GM23248 (cell line): Measurements from ENCODE around the gene AP4S1. TPM values are rescaled to one million over a fixed set of nuclear protein-coding genes. Genes with fewer than 3 reads are reported as not detected.
A peak's percentile ranks its signal among the peaks of the same experiment; 100 is the strongest.
"Not testable (repeated sequence)": the region's sequence is repeated elsewhere in the genome, so short reads cannot be mapped to it uniquely, and the experiment has no call there.

ENCODE experiments used
- DNase-seq: peaks from one replicate; pipeline ENCODE4 v3.0.0-alpha.2; 2015
- H2AFZ ChIP-seq: fragments of 200-600 bp; sonication (generic); 2 replicates; pipeline ENCODE4 v1.6.1; 2016; ENCODE audit warnings: antibody characterized with exemption
- H3F3A ChIP-seq: fragments of 200-600 bp; sonication (generic); 2 replicates; pipeline ENCODE4 v1.6.1; 2016; ENCODE audit warnings: mild to moderate bottlenecking, antibody characterized with exemption, mixed run types; ENCODE audit not compliant: insufficient read depth
- H3K27ac ChIP-seq: fragments of 200-600 bp; sonication (generic); 2 replicates; pipeline ENCODE4 v1.5.1; 2016; ENCODE audit warnings: mild to moderate bottlenecking
- H3K27me3 ChIP-seq: fragments of 200-600 bp; sonication (generic); replicated peaks from 2 replicates; pipeline ENCODE4 v1.6.1; 2016; ENCODE audit warnings: mild to moderate bottlenecking; ENCODE audit not compliant: insufficient read depth
- H3K36me3 ChIP-seq: fragments of 200-600 bp; sonication (generic); 2 replicates; pipeline ENCODE4 v1.6.1; 2016; ENCODE audit warnings: low read depth, mild to moderate bottlenecking
- H3K4me1 ChIP-seq: fragments of 200-600 bp; sonication (generic); 2 replicates; pipeline ENCODE4 v1.6.1; 2016; ENCODE audit warnings: mild to moderate bottlenecking; ENCODE audit not compliant: insufficient read depth
- H3K4me2 ChIP-seq: fragments of 200-600 bp; sonication (generic); one replicate; pipeline ENCODE4 v1.6.1; 2016; ENCODE audit warnings: mild to moderate bottlenecking; ENCODE audit not compliant: unreplicated experiment
- H3K4me3 ChIP-seq: fragments of 200-600 bp; sonication (generic); 2 replicates; pipeline ENCODE4 v1.5.1; 2016; ENCODE audit warnings: mild to moderate bottlenecking
- H3K79me2 ChIP-seq: fragments of 200-600 bp; sonication (generic); 2 replicates; pipeline ENCODE4 v1.6.1; 2016; ENCODE audit warnings: mild to moderate bottlenecking; ENCODE audit not compliant: insufficient read depth
- H3K9ac ChIP-seq: fragments of 200-600 bp; sonication (generic); 2 replicates; pipeline ENCODE4 v1.6.1; 2016; ENCODE audit warnings: mild to moderate bottlenecking
- H3K9me2 ChIP-seq: fragments of 200-600 bp; sonication (generic); 2 replicates; pipeline ENCODE4 v1.6.1; 2016; ENCODE audit warnings: mixed run types, mild to moderate bottlenecking, moderate library complexity; ENCODE audit not compliant: insufficient read depth
- H3K9me3 ChIP-seq: fragments of 200-600 bp; sonication (generic); one replicate; pipeline ENCODE4 v1.6.1; 2017; ENCODE audit warnings: low read depth
- H4K20me1 ChIP-seq: fragments of 200-600 bp; sonication (generic); 2 replicates; pipeline ENCODE4 v1.6.0; 2016; ENCODE audit not compliant: insufficient read depth
- EZH2 ChIP-seq: fragments of 200-600 bp; sonication (generic); IDR thresholded peaks from 2 replicates; pipeline ENCODE4 v1.6.1; 2018; ENCODE audit warnings: antibody characterized with exemption, mild to moderate bottlenecking; ENCODE audit not compliant: insufficient read depth, poor library complexity, severe bottlenecking
- EZH2phosphoT487 ChIP-seq: fragments of 200-600 bp; sonication (generic); IDR thresholded peaks from 2 replicates; pipeline ENCODE4 v1.6.1; 2018; ENCODE audit warnings: antibody characterized with exemption, moderate library complexity, mild to moderate bottlenecking, low read depth; ENCODE audit not compliant: insufficient read depth
- WGBS, 2 experiments: methylation state at CpG; one replicate each; pipeline ENCODE4 v1.1.6; 2015 to 2017; ENCODE audit warnings: low lambda C conversion rate in 2 of 2, low coverage in 1 of 2; ENCODE audit errors: missing lambda C conversion rate in 2 of 2; 5-methylcytosine and 5-hydroxymethylcytosine counted together
- in situ Hi-C: fragments of 300-500 bp; cut with MboI; formaldehyde crosslinking; loops from 2 replicates; pipeline ENCODE4 v1.15.0; 2020
- polyA plus RNA-seq: library from polyadenylated mRNA; unstranded; fragments of >200 nt; fragmentation: Nextera tagmentation; extraction: Ambion mirVana; gene quantifications from 2 replicates; pipeline ENCODE4 v1.2.1, GENCODE V29; 2016
- total RNA-seq: library from RNA; depleted of rRNA; stranded (reverse); fragments of >200 nt; shearing (Covaris generic); gene quantifications from 2 replicates; pipeline ENCODE4 v1.2.3, GENCODE V29; 2014

The AP4S1 gene
- total and polyA plus RNA-seq, 2 experiments from 2014 or later, result 6.3 to 9.9 TPM

- H3K4me1 ChIP-seq, result no peaks in the 10 kb centered on the region
- H3K9me3 ChIP-seq, result no peaks in the 10 kb centered on the region
- no peaks in the 10 kb centered on the region for H3K9me2 ChIP-seq
- no peak overlapping the region for H3K4me3 ChIP-seq
- H3K4me2 ChIP-seq, result no peak overlapping the region
- H3K79me2 ChIP-seq, result no peaks in the 10 kb centered on the region
- WGBS, 2 experiments, result 95 to 98% methylated on average over 3 of the region's 3 CpGs
- H3K27ac ChIP-seq, result no peak overlapping the region
- no peaks in the 10 kb centered on the region for H3K36me3 ChIP-seq
- no peak for DNase-seq
- H4K20me1 ChIP-seq, result no peaks in the 10 kb centered on the region
- H2AFZ ChIP-seq, result no peak overlapping the region
- TF ChIP-seq EZH2 (no peak), EZH2phosphoT487 (no peak)
- in situ Hi-C loops, result no loop called here
- peaks cover 2% of the 10 kb centered on the region for H3F3A ChIP-seq
- no peak overlapping the region for H3K9ac ChIP-seq
- no peaks in the 10 kb centered on the region for H3K27me3 ChIP-seq
Measured at GRCh38 chr14:31085027-31085426, 59.6 kb downstream of the AP4S1 start.

GRCh38 chr14:31086466-31086865 lies 61.0 kb downstream of the AP4S1 start:
- H3K4me2 ChIP-seq, H3K79me2 ChIP-seq, H3K4me3 ChIP-seq, H3K9ac ChIP-seq, H3K27ac ChIP-seq, in situ Hi-C loops, H3K9me3 ChIP-seq, H3K27me3 ChIP-seq, H3K36me3 ChIP-seq, DNase-seq, H4K20me1 ChIP-seq, H3K9me2 ChIP-seq, H2AFZ ChIP-seq: not testable (repeated sequence)
- WGBS, 2 experiments, result 83 to 84% methylated on average over 9 of the region's 9 CpGs
- Histone ChIP-seq H3K4me1 (peaks cover 12% of the 10 kb centered on the region), H3F3A (peaks cover 15% of the 10 kb centered on the region)

- H3K27me3 ChIP-seq, result no peaks in the 10 kb centered on the region
- peaks cover 26% of the 10 kb centered on the region for H3F3A ChIP-seq
- no peaks in the 10 kb centered on the region for H4K20me1 ChIP-seq
- H2AFZ ChIP-seq, result peak overlapping the region; percentile 55
- TF ChIP-seq EZH2phosphoT487 (no peak), EZH2 (no peak)
- peaks cover 17% of the 10 kb centered on the region for H3K4me1 ChIP-seq
- H3K9ac ChIP-seq, result peak overlapping the region; percentile 77
- no peaks in the 10 kb centered on the region for H3K9me3 ChIP-seq
- no peaks in the 10 kb centered on the region for H3K36me3 ChIP-seq
- H3K27ac ChIP-seq, result peak overlapping the region; percentile 91
- no peaks in the 10 kb centered on the region for H3K9me2 ChIP-seq
- H3K79me2 ChIP-seq, result no peaks in the 10 kb centered on the region
- 57 to 61% methylated on average over 5 of the region's 5 CpGs for WGBS, 2 experiments
- peak; percentile 96 for DNase-seq
- in situ Hi-C loops, result no loop called here
- H3K4me3 ChIP-seq, result no peak overlapping the region
- H3K4me2 ChIP-seq, result no peak overlapping the region
Measured at GRCh38 chr14:31090883-31091764, 65.7 kb downstream of the AP4S1 start.

GRCh38 chr14:31092160-31092708 lies 66.8 kb downstream of the AP4S1 start:
- no peak for DNase-seq
- no peaks in the 10 kb centered on the region for H3K9me2 ChIP-seq
- WGBS, 2 experiments, result 95 to 98% methylated on average over 2 of the region's 2 CpGs
- peaks cover 17% of the 10 kb centered on the region for H3K4me1 ChIP-seq
- in situ Hi-C loops, result no loop called here
- H3K27ac ChIP-seq, result 0 out of 2 replicates have a peak overlapping the region, but pooled peaks have one; percentile 91
- no peak overlapping the region for H2AFZ ChIP-seq
- H3K9ac ChIP-seq, result no peak overlapping the region
- no peaks in the 10 kb centered on the region for H3K9me3 ChIP-seq
- no peaks in the 10 kb centered on the region for H3K79me2 ChIP-seq
- H3K36me3 ChIP-seq, result 0 out of 2 replicates have a peak, but pooled peaks cover under 1% of the 10 kb centered on the region
- no peak for TF ChIP-seq EZH2phosphoT487
- no peak for TF ChIP-seq EZH2
- no peak overlapping the region for H3K4me2 ChIP-seq
- no peaks in the 10 kb centered on the region for H4K20me1 ChIP-seq
- no peaks in the 10 kb centered on the region for H3K27me3 ChIP-seq
- no peak overlapping the region for H3K4me3 ChIP-seq
- peaks cover 26% of the 10 kb centered on the region for H3F3A ChIP-seq

GRCh38 chr14:31093884-31094839 lies 68.7 kb downstream of the AP4S1 start:
- H3K4me2 ChIP-seq, H3K9me2 ChIP-seq, DNase-seq, H3K27me3 ChIP-seq, H3K79me2 ChIP-seq, H3K9me3 ChIP-seq, H2AFZ ChIP-seq, H3K9ac ChIP-seq, H3K4me3 ChIP-seq, H4K20me1 ChIP-seq, in situ Hi-C loops, H3K27ac ChIP-seq: not testable (repeated sequence)
- peaks cover 17% of the 10 kb centered on the region for H3K4me1 ChIP-seq
- WGBS, 2 experiments, result 92 to 93% methylated on average over 10 of the region's 10 CpGs
- peaks cover 18% of the 10 kb centered on the region; the same call in 1 of the 2 replicates for H3K36me3 ChIP-seq
- H3F3A ChIP-seq, result peaks cover 26% of the 10 kb centered on the region

- H3K9me3 ChIP-seq, in situ Hi-C loops, H2AFZ ChIP-seq, H3K4me3 ChIP-seq, H3K27me3 ChIP-seq, H3K27ac ChIP-seq, H3K4me2 ChIP-seq, H3K9me2 ChIP-seq, H3K79me2 ChIP-seq, H3K9ac ChIP-seq, DNase-seq, H4K20me1 ChIP-seq: not testable (repeated sequence)
- peaks cover 17% of the 10 kb centered on the region for H3F3A ChIP-seq
- WGBS, 2 experiments, result 98% methylated on average over 7 to 8 of the region's 8 CpGs
- H3K36me3 ChIP-seq, result peaks cover 35% of the 10 kb centered on the region
- H3K4me1 ChIP-seq, result peaks cover 11% of the 10 kb centered on the region
Measured at GRCh38 chr14:31095817-31096216, 70.4 kb downstream of the AP4S1 start.
